GM12865 (cell line): ENCODE data around the gene CRIM1.

Experiments used
- DNase-seq: peaks from one replicate; pipeline ENCODE4 v3.0.0; 2010; ENCODE audit warnings: low read depth
- H3K4me3 ChIP-seq: 2 replicates; pipeline ENCODE4 v1.5.1; 2011; ENCODE audit warnings: mild to moderate bottlenecking, low read depth, low read length, control low read depth
- CTCF ChIP-seq: IDR thresholded peaks from 2 replicates; pipeline ENCODE4 v1.5.1; 2011; ENCODE audit warnings: low read length, control low read depth, low read depth, inconsistent platforms; ENCODE audit not compliant: insufficient read depth; ENCODE audit errors: missing control alignments

The CRIM1 gene

DNA sequence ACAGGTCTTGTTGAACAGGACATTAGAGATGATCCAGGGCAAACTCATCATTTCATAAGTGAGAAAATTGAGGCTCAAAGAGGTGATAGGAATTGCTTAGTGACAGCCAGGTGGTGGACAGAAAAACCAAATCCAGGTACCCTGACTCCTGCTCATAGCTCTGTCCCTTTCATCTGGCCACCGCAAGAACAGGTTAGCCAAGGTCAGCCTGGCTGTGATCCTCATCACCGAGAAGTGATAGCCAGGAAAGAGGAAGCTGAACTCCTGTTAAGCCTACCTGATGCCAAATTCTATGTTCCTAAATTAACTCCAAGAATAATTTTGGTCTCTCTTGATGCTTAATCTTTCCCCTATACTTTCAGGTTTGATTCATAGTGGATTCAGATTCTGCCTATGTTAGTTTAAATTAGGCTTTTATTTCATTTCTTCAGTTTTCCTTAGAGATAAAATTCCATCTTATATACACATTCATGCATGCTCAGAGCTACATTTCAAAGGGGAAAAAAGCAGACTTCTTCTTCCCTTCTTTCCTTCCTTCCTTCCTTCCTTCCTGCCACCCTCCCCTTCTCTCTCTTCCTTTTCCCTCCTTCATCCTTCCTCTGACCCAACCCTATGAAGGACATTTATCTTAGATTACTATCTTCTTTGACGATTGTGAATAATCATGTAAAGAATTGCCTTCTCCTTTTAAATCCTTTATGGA is 17.3 kb upstream of the CRIM1 start:
- TF ChIP-seq CTCF: no peak
- DNase-seq: no peak
- no peak overlapping the region for H3K4me3 ChIP-seq

DNA sequence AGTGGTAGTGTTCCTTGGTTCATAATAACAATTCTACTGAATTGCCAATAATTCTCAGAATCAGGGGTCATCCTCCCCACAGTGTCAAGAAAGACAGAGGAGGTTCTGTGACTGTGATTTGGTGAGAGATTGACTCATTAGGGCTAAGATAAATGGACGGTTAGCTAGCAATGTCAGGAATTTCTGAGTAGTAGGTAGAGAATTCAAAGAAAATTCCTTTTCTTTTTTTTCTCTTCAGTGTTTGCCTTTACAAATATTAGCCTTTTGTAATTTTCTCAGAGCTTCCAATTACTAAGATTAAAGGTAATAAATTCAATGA is 16.8 kb upstream of the CRIM1 start:
- H3K4me3 ChIP-seq: no peak overlapping the region
- no peak for DNase-seq
- TF ChIP-seq CTCF: no peak

DNA sequence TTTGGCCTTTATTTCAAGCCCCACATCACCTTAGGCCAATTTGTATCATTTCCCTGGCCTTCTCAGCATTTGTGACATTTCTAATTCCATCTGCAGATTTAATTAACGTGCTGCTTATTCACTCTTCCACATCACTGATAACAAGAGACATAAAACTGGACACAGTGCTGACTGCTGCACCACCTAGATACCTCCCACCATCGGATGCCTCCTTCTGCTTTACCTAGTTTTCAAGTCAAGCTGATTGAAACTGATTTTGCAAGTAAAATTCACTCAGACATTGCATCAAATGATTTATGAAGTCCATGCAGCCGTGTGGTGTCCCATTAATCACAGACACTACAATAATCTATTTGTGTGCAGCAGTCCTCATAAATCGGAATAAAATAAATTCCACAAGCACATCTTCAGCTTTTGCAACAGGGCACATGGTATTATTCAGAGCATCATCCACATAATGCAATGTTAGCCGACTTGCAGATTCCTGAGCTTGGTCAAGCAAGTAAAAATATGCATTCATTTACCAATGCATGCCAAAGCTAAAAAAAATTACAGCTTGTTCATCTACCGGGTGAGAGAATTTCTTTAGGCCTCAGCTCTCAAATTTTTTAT is 15.9 kb upstream of the CRIM1 start:
- H3K4me3 ChIP-seq: no peak overlapping the region
- no peak for DNase-seq
- no peak for TF ChIP-seq CTCF

DNA sequence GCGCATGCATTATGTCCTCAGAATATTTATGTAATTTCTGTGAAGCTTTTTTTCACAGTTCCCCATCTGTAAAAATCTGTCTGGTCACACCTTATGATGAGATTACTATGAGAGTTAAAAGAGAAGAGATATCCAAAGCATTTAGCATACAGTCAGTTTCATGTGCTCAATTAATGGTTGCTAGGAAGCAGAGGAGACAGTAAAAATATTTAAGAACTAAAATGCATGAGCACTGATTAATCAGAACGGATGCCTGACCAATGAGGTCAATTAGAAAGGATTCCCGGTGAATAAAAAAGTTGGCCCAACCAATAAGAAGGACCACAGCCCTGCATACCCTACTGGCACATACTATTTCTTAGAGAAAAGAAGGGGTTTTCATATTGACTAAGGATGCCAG is 12.0 kb upstream of the CRIM1 start:
- no peak overlapping the region for H3K4me3 ChIP-seq
- no peak for TF ChIP-seq CTCF
- DNase-seq: no peak

GRCh38 chr2:36348721-36349120 is 6.9 kb upstream of the CRIM1 start:
- H3K4me3 ChIP-seq: no peak overlapping the region
- TF ChIP-seq CTCF: no peak
- no peak for DNase-seq

GRCh38 chr2:36351291-36351690 is 4.3 kb upstream of the CRIM1 start:
- no peak for TF ChIP-seq CTCF
- H3K4me3 ChIP-seq: no peak overlapping the region
- DNase-seq: no peak

- DNase-seq: peak; percentile 50
- TF ChIP-seq CTCF: peak; percentile 52
- no peak overlapping the region for H3K4me3 ChIP-seq
These were observed 3.7 kb upstream of the CRIM1 start for GRCh38 chr2:36351736-36352349.
